GM12873 (cell line): Measurements from ENCODE around the gene PRICKLE2.

ENCODE experiments used
- CTCF ChIP-seq: IDR thresholded peaks from 2 replicates; pipeline ENCODE4 v1.5.1; 2012; ENCODE audit warnings: low read depth, mild to moderate bottlenecking, moderate library complexity, low read length, control low read depth; ENCODE audit not compliant: insufficient read depth; ENCODE audit errors: missing control alignments

The PRICKLE2 gene

GRCh38 chr3:64161481-64161952 lies 63.7 kb downstream of the PRICKLE2 start:
- no peak for TF ChIP-seq CTCF

GRCh38 chr3:64160000-64160695 lies 65.1 kb downstream of the PRICKLE2 start:
- TF ChIP-seq CTCF: no peak

GRCh38 chr3:64158334-64158733 lies 66.9 kb downstream of the PRICKLE2 start:
- no peak for TF ChIP-seq CTCF

- TF ChIP-seq CTCF: no peak
Observed at GRCh38 chr3:64157150-64158035, 67.9 kb downstream of the PRICKLE2 start.

- TF ChIP-seq CTCF: no peak
Observed at GRCh38 chr3:64155328-64155727, 69.9 kb downstream of the PRICKLE2 start.

GRCh38 chr3:64152676-64153466 lies 72.4 kb downstream of the PRICKLE2 start:
- TF ChIP-seq CTCF: no peak
